Measurements from ENCODE around the gene F11R. TPM values are rescaled to one million over a fixed set of nuclear protein-coding genes. Genes with fewer than 3 reads are reported as not detected.
A peak's percentile ranks its signal among the peaks of the same experiment; 100 is the strongest.
"Not testable (repeated sequence)": the region's sequence is repeated elsewhere in the genome, so short reads cannot be mapped to it uniquely, and the experiment has no call there.

The F11R gene
- total RNA-seq, 1 donor from 2014 or later = 318 TPM

DNA sequence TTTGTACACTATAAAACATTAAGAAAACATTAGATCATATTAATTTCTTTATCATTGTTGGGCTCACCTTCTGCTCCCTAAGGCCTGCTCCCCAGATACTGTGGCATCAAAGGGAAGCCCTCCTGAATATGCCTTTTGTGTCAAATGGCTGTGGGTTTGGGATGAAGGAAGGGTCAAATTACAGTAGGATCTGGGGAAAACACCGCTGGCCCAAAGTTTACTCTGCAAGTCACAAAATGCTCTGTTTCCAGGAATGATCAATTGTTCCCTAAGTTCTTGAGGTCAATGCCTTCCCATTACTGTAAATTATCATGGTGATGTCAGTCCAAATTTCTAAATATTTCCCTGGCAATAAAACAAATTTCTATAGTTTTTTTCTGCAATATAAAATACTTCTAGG, 59.5 kb downstream of the F11R start:
- no peak for DNase-seq

DNA sequence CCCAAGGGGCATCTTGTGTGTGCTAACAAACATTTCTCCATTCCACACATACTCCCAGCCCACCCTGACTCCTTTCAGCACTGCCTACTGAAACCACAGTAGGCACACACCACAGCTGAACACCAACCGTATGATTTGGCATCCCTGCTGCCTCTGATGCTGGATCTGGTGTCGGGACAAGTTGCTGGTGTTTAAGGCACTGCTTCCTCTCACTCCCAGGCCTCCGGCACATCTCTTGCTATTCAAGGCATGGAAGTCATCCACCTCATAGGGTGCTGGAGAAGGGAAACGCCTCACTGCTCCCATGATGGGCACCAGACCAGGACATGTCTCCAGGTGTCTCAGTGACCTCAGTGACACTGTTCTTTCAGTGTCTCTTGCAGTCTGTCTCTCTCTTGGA, 64.0 kb downstream of the F11R start:
- DNase-seq = no peak

DNA sequence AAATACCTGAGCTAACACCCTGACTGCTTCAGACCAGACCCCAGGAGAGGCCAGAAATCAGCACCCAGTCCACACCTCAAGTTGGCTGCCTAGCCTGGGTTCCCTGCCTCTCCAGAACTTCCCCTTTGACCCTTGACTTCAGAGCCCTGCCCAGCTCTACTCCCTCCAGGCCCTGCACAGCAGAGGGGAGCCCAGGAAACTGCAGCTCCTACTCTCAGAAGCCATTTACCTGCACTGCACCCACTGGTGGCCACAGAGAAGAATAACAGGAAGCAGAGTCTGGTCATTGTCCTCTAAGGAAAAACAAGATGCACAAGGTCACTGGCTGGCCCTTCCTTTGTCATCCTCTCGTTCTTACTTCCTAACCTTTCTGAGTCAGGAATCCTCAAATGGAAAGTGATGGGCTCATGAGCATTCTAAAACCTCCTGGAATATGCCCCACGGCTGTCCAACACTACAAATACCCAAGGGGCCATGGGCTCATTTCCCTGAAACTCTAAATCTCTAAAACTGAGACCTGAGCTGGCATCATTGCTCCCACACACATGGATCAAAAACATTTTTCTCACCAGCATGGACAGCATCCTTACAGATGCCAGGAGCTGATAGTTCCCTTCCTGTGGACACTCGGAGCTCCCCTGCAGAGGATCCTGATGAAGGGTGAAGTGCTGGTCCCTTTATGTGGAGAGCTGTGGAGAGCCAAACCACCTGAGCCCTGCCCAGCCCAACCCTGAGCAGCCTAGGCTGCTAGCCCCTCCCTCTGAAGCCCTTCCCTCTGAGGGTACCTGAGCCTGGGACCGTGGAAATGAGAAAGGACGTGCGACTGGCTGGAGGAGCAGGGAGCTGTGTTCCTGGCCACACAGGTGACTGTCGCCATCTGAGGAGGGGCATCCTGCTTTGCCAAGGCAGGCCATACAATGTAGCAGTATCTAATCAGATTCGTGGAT, 66.5 kb downstream of the F11R start, which contains the start of gene ITLN2:
Gene ITLN2, minus strand, starts transcription at position 652 of the 947 bp plus-strand sequence. Its CDS starts 68 bp downstream, at position 584.
- DNase-seq = peak; percentile 21

DNA sequence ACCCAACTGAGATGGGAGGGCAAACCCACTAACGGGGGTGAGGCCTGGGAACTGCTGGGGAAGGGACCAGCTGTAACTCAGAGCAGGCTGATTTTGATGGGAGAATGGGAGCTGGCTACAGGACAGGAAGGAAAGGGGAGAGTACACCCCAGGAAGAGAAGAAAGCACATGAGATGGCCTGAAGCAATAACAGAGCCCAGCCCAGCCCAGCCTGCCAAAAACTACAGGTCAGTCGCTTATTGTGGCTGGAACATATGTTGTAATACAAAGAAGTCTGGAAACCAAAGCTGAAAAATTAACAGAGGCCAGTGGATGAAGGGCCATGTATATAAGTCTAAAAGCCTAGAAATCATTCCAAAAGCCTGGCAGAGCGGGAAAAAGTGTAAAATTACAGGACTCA, 67.9 kb downstream of the F11R start:
- DNase-seq = no peak

DNA sequence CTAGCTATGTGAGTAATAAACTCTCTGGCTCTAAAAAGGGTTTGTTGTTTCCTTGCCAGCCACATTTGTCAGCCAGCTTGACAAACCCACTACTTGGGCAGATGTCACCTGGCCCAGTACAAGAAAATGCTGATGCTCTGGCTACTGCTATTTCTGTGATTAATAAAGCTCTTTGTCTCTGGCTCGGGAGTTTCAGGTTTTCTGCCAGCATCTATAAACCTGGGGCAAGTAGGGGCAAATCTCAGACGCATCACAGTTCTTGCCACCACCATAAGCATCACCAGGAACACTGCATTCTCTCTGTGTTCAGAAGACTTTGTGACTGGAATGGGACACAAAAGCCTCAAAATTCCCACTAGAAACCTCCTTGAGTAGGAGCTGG, 68.8 kb downstream of the F11R start:
- DNase-seq = no peak

DNA sequence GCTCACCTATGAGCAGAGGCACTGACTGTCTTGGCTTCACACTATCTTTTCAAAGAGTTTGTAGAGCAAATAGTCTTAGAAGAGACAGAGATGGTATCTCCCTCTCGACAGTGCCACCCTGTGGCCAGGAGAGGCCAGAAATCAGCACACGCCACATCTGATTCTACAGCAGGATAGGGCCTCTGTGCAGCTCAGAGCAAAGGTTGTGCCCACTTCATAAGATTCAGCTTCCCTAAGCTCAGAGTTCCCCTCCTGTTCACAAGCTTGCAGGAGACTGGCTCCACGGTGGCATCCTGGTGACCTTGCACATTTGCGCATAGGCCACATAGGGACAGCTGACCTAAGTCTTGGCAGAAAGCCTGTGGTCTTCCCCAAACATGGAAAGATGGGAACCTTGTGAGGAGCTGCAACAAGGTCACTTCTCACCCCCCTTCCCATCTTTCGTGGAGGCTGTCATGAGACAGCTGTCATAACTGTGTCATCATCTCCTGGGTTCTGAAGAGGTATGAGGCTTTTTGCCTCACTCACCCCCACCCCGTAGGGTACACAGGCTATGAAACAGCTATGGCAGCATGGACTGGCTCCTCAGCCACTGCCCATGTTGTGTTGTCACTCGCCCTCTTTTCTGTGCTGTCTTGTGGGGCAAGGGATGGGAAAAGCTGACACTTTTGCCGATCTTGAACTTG, 69.4 kb downstream of the F11R start:
- peak; percentile 69 for DNase-seq

DNA sequence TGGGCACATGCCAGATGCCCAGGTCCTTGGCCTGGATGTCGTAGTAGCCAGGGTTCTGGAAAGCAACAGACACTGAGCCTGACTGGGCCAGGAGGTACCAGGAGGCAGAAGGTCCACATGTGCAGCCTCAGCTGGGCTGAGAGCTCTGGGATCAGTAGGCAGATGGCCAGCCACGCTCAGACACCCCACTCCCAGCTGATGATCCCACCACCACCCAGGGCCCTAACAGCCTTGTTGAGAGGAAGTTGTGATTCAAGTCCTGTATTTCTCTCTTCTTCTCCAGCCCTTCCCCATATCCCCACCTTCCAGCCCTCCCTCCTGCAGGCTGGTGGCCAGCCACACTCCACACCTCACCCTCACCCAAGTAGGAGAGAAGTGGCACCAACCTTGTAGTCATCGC, 70.3 kb downstream of the F11R start:
- DNase-seq = no peak

DNA sequence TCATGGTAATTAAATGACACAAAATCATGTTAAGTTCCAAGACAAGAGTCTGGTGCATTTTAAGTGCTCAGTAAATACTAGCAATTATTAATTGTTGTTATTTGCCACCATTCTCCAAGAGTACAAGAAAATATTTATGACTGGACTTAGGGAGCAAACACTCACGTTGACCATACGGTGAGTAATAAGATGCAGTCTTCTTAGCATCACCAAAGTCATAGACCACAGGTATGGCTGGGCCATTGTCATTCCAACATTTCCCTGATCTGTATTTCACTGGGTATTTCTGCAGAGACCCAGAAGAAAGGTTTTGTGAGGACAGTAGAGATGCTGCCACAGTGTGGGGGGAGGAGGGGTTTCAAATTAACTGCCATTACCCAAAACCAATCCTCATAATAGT, 71.1 kb downstream of the F11R start:
- DNase-seq = no peak

DNA sequence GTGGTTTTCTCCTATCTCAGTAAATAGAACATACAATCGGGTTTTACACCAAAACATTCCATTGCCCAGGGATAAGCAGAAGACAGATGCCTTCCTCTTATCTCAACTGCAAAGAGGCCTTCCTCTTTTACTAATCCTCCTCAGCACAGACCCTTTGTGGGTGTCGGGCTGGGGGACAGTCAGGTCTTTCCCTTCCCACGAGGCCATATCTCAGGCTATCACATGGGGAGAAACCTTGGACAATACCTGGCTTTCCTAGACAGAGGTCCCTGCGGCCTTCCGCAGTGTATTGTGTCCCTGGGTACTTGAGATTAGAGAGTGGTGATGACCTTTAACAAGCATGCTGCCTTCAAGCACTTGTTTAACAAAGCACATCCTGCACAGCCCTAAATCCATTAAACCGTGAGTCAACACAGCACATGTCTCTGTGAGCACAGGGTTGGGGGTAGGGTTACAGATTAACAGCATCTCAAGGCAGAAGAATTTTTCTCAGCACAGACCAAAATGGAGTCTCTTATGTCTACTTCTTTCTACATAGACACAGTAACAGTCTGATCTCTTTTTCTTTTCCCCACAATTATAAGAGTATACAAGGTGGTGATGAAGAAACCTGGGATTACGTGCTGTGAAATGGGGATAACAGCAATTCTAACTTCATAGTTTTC, 71.6 kb downstream of the F11R start:
- not testable (repeated sequence) for DNase-seq

DNA sequence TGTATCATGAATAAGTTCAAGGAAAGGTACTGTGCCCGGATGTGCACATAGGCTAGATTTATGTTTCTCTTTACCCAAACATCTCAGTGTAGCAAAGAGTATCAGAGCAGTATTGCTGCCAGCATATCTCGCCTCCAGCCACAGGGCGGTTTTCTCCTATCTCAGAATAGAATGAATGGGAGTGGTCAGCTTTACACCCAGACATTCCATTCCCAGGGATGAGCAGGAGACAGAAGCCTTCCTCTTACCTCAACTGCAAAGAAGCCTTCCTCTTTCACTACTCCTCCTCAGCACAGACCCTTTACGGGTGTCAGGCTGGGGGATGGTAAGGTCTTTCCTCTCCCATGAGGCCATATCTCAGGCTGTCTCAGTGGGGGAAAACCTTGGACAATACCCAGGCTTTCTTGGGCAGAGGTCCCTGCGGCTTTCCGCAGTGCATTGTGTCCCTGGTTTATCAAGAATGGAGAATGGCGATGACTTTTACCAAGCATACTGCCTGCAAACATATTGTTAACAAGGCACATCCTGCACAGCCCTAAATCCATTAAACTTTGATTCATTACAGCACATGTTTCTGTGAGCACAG, 73.7 kb downstream of the F11R start:
- DNase-seq = not testable (repeated sequence)

DNA sequence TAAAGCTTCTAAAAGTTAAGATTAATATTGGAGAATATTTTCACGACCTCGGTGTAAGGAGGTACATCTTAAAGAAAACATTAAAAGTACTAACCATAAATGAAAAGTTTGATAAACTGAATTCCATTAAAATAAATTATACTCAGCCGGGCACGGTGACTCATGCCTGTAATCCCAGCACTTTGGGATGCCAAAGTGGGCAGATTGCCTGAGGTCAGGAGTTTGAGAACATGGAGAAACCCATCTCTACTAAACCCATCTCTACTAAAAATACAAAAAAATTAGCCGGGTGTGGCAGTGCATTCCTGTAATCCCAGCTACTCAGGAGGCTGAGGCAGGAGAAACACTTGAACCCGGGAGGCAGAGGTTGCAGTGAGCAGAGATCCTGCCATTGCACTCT, 75.1 kb downstream of the F11R start:
- not testable (repeated sequence) for DNase-seq

Other genes with a start within 250 kb of the F11R start
- gene LY9, start 225.0 kb downstream of the F11R start, total RNA-seq = not detected in 2 replicates
- gene CD244, start 158.3 kb downstream of the F11R start, total RNA-seq = 0.14 TPM in 1 of 2 replicates, not detected in the other
- not detected in 2 replicates for gene ITLN1, start 136.0 kb downstream of the F11R start, total RNA-seq
- not detected in 2 replicates for gene ITLN2, start 66.3 kb downstream of the F11R start, total RNA-seq
- 1.4 and 6.8 TPM in 2 replicates for gene TSTD1, start 17.8 kb upstream of the F11R start, total RNA-seq
- 94.3 and 125 TPM in 2 replicates for gene USF1, start 24.8 kb upstream of the F11R start, total RNA-seq
- gene ARHGAP30, start 48.7 kb upstream of the F11R start, total RNA-seq = not detected in 2 replicates
- gene NECTIN4, start 68.4 kb upstream of the F11R start, total RNA-seq = 0.17 and 0.28 TPM in 2 replicates
- 0.93 and 1.5 TPM in 2 replicates for gene KLHDC9, start 77.2 kb upstream of the F11R start, total RNA-seq
- gene PFDN2, start 96.9 kb upstream of the F11R start, total RNA-seq = 30.2 and 42.7 TPM in 2 replicates
- gene NIT1, start 97.0 kb upstream of the F11R start, total RNA-seq = 11.6 and 17.5 TPM in 2 replicates
- gene DEDD, start 111.5 kb upstream of the F11R start, total RNA-seq = 39.1 and 64.8 TPM in 2 replicates
- 119 and 134 TPM in 2 replicates for gene UFC1, start 132.8 kb upstream of the F11R start, total RNA-seq
- 5.4 and 12.8 TPM in 2 replicates for gene USP21, start 138.3 kb upstream of the F11R start, total RNA-seq
- gene PPOX, start 145.3 kb upstream of the F11R start, total RNA-seq = 14.9 and 18.0 TPM in 2 replicates
- 24.8 and 44.1 TPM in 2 replicates for gene B4GALT3, start 156.4 kb upstream of the F11R start, total RNA-seq
- 19.7 and 38.9 TPM in 2 replicates for gene ADAMTS4, start 177.9 kb upstream of the F11R start, total RNA-seq
- gene NDUFS2, start 181.2 kb upstream of the F11R start, total RNA-seq = 154 and 208 TPM in 2 replicates
- gene FCER1G, start 194.1 kb upstream of the F11R start, total RNA-seq = 0.19 TPM in 1 of 2 replicates, not detected in the other
- gene APOA2, start 202.5 kb upstream of the F11R start, total RNA-seq = not detected in 2 replicates
- 14.8 and 23.6 TPM in 2 replicates for gene TOMM40L, start 204.9 kb upstream of the F11R start, total RNA-seq
- not detected in 2 replicates for gene NR1I3, start 217.1 kb upstream of the F11R start, total RNA-seq
- not detected in 2 replicates for gene PCP4L1, start 237.6 kb upstream of the F11R start, total RNA-seq